Transverse colon (tissue), 4 donors: ENCODE results near the gene DHRS13.
"Not testable (repeated sequence)": the region's sequence is repeated elsewhere in the genome, so short reads cannot be mapped to it uniquely, and the experiment has no call there.

Experiments used
- CTCF ChIP-seq, 5 experiments: fragments of 200-600 bp in 3 of 5; fragments of 450-650 bp in 2 of 5; sonication (generic) in 3 of 5; IDR thresholded peaks; 1 replicate in 2 of 5; 2 replicates in 3 of 5; pipeline ENCODE4 v1.5.1; 2016 to 2017; ENCODE audit warnings: antibody characterized with exemption in 5 of 5, inconsistent platforms in 3 of 5, mild to moderate bottlenecking in 2 of 5, moderate library complexity in 1 of 5
- POLR2A ChIP-seq: fragments of 450-650 bp; IDR thresholded peaks from one replicate; pipeline ENCODE4 v1.6.1; 2016; ENCODE audit warnings: antibody characterized with exemption, mild to moderate bottlenecking, moderate library complexity
- POLR2AphosphoS5 ChIP-seq, 3 donors: sonication (generic); formaldehyde crosslinking; IDR thresholded peaks; one replicate each; pipeline ENCODE4 v1.6.1; 2016; ENCODE audit warnings: antibody characterized with exemption in 3 of 3

GRCh38 chr17:28877150-28877711, 25.6 kb downstream of the DHRS13 start:
- not testable (repeated sequence) for TF ChIP-seq CTCF (IDR thresholded peaks at IDR 0.05); POLR2AphosphoS5 (IDR thresholded peaks at IDR 0.05); POLR2A
